ENCODE data around the gene MYBPC3.

MYBPC3 gene

GRCh38 chr11:47352556-47352955, at the start of gene MYBPC3:
MYBPC3 (minus strand) TSS chr11:47352702; CDS start chr11:47352647, 55 bp downstream.
- no peak for DNase-seq

GRCh38 chr11:47400768-47401279, 48.3 kb upstream of the MYBPC3 start:
- DNase-seq, result no peak

DNA sequence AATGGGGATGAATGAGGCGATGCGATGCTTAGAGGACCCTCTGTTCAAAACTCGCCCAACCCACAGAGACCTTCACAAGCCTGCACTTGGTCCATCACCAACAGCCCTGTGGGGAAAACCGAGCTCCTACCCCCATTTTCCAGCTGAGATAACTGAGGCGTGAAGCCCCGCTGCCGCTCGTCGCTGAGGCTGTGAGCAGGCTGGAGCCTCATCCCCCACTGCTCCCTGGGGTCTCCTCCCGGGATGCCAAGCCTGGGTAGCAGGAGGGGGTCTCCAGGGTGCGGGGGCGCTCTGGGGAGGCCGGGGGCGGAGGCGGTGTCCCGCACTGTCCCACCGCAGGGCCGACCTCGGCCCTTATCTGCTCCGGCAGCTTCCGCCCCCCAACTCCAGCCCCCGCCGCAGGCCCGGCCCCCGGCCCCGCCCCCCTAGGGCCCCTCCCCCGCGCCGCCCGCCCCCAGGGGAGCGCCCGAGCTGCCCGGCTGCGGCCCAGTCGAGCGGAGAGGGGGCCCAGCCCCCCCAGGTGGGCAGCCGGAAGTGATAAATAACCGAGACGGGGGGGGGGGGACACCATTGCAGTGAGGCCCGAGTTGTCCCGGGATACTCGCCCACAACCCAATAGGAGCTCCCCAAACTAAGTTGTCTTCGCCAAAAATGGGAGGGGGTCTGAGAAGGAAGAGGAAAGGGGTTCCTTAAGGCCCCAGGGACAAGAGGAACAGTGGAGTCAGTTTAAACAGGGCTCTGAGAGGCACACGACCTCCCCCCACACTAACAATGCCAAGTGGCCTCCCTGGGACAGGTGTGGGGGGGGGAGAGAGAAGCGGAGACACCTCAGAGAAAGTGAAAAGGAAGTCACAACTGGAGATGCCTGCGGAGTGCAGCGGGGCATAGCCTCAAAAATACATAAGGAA, 47.6 kb upstream of the MYBPC3 start:
- DNase-seq, result peak; percentile 42 to 49

DNA sequence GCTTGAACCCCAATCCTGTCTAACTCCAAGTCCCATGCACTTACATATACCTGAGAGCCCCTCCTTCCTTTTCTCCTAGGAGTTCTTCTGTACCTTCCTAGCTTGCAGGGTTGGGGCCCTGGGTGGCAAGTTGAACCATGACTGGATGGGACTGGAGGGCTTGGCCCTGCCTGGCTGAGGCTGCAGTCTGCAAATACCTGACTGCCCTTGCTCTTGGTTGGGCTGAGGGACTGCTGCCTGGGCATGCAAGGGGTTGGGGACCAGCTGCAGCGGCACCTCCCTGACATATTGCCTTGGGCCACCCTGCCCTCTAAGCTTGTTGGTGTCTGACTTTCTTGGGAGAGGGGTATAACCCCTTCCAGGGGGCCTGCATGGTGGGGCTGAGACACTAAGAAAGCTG, 46.0 kb upstream of the MYBPC3 start:
- no peak for DNase-seq

GRCh38 chr11:47398011-47398410, 45.5 kb upstream of the MYBPC3 start:
- DNase-seq, result no peak

DNA sequence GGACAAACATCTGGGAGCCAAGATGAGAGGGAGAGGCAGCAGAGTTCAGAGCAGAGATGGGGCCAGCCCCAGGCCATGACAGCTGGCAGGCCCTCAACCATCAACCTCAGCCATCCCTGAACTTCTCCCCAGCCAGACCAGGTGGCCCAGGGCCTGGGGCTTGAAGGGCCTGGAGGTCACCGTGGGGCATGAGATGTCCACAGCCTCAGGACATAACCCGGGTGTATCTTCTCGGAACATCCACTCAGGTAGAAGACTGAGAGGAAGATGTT, 43.5 kb upstream of the MYBPC3 start:
- DNase-seq, result no peak

DNA sequence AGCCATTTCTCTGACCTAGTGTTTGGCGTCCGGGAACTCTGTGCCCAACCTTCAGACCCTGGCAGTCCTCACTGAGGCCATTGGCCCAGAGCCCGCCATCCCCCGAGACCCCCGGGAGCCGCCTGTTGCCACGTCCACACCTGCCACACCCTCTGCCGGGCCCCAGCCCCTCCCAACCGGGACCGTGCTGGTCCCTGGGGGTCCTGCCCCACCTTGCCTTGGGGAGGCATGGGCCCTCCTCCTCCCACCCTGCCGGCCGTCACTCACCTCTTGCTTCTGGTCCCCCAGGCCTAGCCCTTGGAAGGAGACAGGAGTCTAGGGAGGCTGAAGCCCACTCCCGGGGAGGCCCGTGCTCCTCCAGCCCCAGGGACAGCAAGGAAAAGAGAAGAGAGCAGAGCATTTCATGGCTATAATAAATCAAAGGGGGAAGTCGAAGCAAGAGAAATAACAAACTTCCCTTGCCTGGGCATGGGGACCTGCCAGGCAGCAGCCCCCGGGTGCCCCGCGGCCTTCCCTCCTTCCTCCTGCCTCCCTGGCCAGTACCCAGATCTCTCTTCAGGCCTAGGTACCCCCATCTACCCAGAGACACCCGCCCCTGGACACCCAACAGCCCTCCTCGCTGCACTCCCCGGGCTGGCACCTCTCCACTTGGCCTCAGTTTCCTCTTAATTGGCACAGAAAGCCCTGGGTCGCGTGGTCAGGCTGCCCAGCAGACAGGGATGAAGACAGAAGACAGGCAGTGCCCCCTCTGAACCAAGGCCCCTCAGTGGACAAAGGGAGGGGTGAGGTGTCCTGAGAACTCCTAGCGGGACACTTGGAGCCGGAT, 42.9 kb upstream of the MYBPC3 start:
- DNase-seq, result no peak

DNA sequence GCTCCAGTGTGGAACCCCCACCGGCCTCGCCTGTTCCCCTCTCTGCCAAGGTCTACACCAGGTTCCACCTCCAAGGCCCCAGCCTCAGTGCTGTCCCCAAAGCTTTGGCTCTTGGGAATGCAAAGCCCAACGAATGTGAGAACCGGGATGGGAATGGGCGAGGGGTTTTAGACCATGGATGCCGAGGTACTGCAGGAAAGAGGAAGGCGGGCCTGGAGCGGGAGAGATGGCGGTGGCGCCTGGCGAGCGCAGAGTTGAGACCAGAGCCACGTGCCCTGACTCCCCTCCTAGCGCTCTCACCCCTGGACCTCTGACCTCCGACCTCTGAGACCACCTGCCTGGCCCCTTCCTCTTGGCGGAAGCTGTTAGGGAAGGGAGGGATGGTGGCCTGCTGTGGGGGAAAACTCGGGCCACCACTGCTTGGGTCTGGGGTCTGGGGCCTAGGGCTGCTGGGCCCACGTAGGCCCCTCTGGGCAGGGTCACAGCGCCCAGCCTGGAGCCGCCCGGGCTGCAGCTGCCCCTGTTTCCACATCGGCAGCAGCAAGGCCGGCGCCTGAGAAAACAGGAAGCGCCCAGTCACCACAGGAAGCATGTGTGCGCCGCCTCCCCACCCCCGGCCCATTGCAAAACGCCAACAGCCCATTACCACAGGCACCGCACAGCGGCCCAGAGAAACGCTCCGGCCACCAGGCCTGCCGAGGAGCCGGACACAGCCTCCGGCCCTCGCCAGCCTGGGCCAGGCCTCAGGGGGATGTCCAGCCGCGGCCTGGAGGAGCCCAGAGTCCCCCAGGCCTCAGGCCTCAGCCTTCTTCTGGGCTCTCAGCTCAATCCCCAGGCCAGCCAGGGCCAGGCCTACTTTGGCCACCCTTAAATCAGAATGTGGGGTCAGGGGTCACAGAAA, 42.1 kb upstream of the MYBPC3 start:
- DNase-seq, result peak; percentile 64 to 84

DNA sequence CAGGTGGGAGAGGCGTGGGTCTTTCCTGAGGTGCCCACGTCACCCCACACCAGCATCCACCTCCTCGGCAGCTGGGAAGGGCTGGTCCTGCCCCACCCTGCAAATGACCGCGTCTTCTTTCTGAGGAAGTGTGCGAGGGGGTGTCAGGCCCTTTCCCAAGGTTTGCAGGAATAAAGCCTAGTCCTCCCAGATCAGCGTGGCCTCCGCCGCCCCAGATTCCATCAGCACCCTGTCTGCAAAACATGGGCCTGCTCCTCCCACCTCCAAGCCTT, 41.5 kb upstream of the MYBPC3 start:
- DNase-seq, result peak in 1 of 2 donors; percentile 33

GRCh38 chr11:47393163-47394049, 40.9 kb upstream of the MYBPC3 start:
- DNase-seq, result peak in 1 of 2 donors; percentile 44

GRCh38 chr11:47392546-47393162, 40.2 kb upstream of the MYBPC3 start:
- DNase-seq, result no peak

- no peak for DNase-seq
Observed at GRCh38 chr11:47391711-47392432, 39.4 kb upstream of the MYBPC3 start.

DNA sequence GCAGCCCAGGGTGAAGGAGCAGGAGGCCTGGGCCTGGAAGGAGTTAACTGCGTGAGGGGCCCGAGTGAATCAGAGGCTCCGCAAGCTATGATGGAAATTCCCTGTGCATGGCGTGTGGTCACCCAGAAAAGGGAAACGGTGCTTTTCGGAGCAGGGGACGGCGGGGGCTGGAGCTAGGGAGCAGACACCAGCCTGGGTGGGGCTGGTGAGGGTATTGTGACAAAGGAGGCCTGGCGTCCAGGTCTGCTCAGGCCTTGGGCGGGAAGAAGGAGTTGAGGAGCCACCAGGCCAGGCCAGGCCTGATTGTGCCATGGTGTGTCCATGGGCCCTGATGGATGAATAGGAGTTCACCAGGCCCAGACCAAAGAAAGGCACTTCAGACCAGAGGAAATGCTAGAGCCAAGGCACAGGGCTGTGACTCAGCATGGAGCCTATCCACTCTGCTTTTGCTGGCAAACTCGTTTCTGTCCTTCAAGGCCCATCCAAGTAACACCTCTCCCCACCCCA, 38.6 kb upstream of the MYBPC3 start:
- peak; percentile 27 to 82 for DNase-seq

DNA sequence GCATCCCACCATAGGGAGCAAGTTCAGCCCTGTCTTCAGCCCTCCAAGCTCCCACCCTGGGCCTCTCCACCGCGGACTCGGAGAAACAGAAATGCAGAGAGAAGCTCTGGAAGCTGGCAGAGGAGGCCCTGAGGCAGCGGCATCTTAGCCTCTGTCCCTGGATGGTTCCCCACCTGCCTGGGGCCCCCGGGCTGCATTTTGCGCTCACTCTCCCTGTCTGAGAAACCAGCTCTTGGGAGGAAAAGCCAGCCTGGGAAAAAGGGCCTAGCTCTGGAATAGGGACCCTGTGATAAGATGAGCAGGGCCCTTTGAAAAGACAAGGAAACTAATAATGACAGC, 37.9 kb upstream of the MYBPC3 start:
- DNase-seq, result no peak

DNA sequence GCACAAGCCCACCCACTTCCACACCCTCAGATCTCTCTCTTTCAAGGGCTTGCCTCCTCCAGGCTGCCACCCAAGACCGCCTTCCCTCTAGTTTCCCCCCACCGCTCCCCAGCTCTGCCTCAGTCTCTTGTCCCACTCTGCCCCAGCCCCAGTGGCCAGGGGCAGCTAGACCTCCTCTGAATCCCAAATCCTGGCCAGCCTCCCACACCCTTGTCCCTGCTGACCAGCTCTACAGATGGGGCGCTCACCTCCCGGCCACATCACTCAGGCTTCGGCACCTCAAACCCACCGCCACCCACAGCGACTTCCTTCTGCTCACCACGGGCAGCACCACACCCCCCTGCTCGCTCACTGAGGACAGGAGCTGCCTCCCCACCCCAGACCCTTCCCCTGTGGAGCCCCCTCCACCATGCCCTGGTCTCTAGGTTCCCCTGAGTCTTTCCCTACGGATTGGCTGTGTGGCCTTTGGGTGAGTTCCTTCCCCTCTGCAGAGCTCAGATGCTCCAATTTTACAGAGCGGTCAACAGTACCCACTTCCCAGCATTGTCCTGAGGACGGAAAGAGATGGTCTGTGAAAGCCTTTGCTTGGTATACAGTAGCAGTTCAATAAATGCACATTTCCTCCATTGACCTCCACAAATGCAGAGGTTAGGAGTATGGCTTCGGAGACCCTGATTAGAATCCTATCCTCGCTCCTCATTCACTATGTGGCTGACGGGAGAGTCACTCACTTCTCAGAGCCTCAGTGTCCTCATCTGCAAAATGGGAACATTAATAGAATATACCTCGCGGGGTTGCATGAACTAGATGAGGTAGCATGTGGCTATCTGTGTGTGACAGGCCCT, 37.3 kb upstream of the MYBPC3 start:
- DNase-seq, result peak; percentile 23 to 25

DNA sequence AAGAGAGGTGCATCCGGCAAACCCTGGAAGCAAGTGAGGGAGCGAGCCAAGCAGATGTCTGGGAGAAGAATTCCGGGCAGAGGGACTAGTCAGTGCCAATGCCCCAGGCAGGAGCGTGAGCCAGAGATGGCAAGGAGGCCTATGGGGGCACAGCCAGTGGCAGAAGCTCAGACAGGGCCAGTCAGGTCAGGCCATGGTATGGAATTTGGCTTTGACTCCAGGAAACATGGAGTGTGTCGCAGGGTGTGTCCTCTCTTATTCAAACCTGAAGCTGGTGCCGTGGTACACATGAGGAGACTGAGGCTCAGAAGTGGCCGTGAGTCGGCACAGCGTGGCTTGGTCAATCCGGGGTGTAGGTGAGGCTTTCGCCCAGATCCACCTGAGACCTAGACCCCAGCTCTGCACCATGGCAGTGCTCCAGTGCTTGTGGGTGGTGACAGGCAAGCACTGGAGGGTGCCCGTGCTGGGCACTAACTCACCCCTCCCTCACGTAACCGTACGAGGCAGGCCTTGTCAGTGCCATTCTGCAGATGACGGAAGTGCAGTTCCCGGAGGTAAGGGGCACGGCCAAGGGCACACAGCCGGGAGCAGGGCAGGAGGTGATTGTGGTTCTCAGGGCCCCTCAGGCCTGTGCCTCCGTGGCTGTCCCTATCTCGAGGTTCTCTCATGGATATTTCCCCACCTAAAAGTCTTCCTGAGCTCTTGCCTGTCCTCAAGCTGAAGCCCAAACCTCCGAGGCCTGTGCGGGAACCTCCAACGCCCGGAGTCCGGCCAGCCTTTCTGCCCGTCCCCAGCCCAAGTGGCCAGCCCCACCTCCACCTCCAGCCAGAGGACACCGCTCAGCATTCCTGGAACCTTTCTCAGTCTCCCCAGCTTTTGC, 36.4 kb upstream of the MYBPC3 start:
- peak in 1 of 2 donors; percentile 26 for DNase-seq

- peak in 1 of 2 donors; percentile 57 for DNase-seq
Observed at GRCh38 chr11:47387944-47388696, 35.6 kb upstream of the MYBPC3 start.

DNA sequence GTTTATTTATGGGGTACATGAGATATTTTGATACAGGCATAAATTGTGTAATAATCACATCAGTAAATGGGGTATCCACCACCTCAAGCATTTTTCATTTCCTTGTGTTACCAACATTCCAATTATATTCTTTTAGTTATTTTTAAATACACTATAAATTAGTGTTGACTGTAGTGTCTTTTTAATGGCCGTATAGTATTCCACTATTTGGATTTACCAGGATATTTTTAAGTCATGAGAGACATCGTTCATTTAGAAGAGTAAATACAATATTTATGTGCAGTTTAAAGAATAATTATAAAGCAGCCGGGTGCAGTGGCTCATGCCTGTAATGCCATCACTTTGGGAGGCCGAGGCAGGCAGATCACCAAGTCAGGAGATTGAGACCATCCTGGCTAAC, 32.0 kb upstream of the MYBPC3 start:
- no peak for DNase-seq
